Measurements from ENCODE around the gene GALNT17. TPM values are rescaled to one million over a fixed set of nuclear protein-coding genes. Genes with fewer than 3 reads are reported as not detected.
"Not testable (repeated sequence)": the region's sequence is repeated elsewhere in the genome, so short reads cannot be mapped to it uniquely, and the experiment has no call there.

GALNT17 gene
- polyA plus RNA-seq, 1 donor (not counting 4 experiments of a cell fraction or from before 2014, with no cell fraction given): not detected

- Histone ChIP-seq H3K4me1 (ENCODE audit: control insufficient read depth, extremely low read depth, insufficient read depth, low read length) (no peaks in the 10 kb centered on the region), H3K27ac (ENCODE audit: control insufficient read depth, insufficient read depth, low read length) (no peak overlapping the region), H3K79me2 (ENCODE audit: control insufficient read depth, insufficient read depth, low read length) (no peaks in the 10 kb centered on the region), H3K27me3 (ENCODE audit: control insufficient read depth, extremely low read depth, insufficient read depth, low read length) (no peaks in the 10 kb centered on the region), H3K36me3 (ENCODE audit: control insufficient read depth in 2 of 2, extremely low read depth in 1 of 2, insufficient read depth in 2 of 2, low read length in 2 of 2) (no peaks in the 10 kb centered on the region), H3K9me3 (ENCODE audit: control insufficient read depth, low read depth, low read length) (no peaks in the 10 kb centered on the region), H3K4me3 (ENCODE audit: control insufficient read depth in 2 of 3, extremely low read depth in 1 of 3, insufficient read depth in 2 of 3, low read depth in 1 of 3, low read length in 3 of 3) (no peak overlapping the region), H3K4me2 (ENCODE audit: control insufficient read depth, extremely low read depth, insufficient read depth, low read depth, low read length) (no peak overlapping the region), H3K9ac (ENCODE audit: control insufficient read depth, extremely low read depth, insufficient read depth, low read length) (no peak overlapping the region), H2AFZ (ENCODE audit: control insufficient read depth, low read length) (no peak overlapping the region), H4K20me1 (ENCODE audit: control insufficient read depth, extremely low read depth, insufficient read depth, low read length) (no peaks in the 10 kb centered on the region), H3K9me1 (ENCODE audit: control insufficient read depth, extremely low read depth, insufficient read depth, low read length) (no peaks in the 10 kb centered on the region)
- dilution Hi-C loops (cut with MboI; ENCODE audit: extremely low pct_ligation_motif_present, low sequenced_read_pairs): no loop called here
- DNase-seq (ENCODE audit: low read depth, low spot score) (no peak), FAIRE-seq (no peak)
- TF ChIP-seq EZH2 (IDR thresholded peaks at IDR 0.05; ENCODE audit: low read length): no peak
- TF ChIP-seq, protein P1, sequence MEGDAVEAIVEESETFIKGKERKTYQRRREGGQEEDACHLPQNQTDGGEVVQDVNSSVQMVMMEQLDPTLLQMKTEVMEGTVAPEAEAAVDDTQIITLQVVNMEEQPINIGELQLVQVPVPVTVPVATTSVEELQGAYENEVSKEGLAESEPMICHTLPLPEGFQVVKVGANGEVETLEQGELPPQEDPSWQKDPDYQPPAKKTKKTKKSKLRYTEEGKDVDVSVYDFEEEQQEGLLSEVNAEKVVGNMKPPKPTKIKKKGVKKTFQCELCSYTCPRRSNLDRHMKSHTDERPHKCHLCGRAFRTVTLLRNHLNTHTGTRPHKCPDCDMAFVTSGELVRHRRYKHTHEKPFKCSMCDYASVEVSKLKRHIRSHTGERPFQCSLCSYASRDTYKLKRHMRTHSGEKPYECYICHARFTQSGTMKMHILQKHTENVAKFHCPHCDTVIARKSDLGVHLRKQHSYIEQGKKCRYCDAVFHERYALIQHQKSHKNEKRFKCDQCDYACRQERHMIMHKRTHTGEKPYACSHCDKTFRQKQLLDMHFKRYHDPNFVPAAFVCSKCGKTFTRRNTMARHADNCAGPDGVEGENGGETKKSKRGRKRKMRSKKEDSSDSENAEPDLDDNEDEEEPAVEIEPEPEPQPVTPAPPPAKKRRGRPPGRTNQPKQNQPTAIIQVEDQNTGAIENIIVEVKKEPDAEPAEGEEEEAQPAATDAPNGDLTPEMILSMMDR (optimal IDR thresholded peaks at IDR 0.05 in 1 of 3, IDR thresholded peaks at IDR 0.05 in 1 of 3, conservative IDR thresholded peaks at IDR 0.05 in 1 of 3; ENCODE audit: extremely low read depth in 1 of 3, insufficient read depth in 2 of 3, low read length in 3 of 3): no peak
Observed at GRCh38 chr7:71255537-71256178, 123.7 kb downstream of the GALNT17 start.

DNA sequence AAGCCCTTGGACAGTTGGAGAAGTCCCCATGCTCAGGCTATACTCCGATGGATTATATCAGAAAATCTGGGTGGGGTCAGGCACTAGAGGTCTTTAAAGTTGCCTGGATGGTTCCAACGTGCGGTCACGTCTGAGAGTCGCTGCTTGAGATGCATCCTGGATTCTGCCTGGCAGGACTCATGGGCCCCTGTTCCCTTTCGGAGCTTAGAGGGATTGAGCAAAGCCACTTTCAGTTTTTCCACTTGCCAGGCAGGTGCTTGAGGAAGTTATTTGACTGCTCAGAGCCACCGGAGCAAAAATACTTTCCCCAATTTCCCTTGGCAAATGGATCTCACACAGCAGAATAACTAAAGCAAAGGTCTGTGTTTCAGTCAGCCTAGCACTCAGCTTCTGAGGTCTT lies 129.1 kb downstream of the GALNT17 start:
- FAIRE-seq: no peak
- no peak overlapping the region for H3K9ac ChIP-seq (ENCODE audit: control insufficient read depth, extremely low read depth, insufficient read depth, low read length)

GRCh38 chr7:71262834-71263233 lies 130.9 kb downstream of the GALNT17 start:
- H3K27me3 ChIP-seq (ENCODE audit: control insufficient read depth, extremely low read depth, insufficient read depth, low read length); H4K20me1 ChIP-seq (ENCODE audit: control insufficient read depth, extremely low read depth, insufficient read depth, low read length); H3K9ac ChIP-seq (ENCODE audit: control insufficient read depth, extremely low read depth, insufficient read depth, low read length); H2AFZ ChIP-seq (ENCODE audit: control insufficient read depth, low read length); H3K79me2 ChIP-seq (ENCODE audit: control insufficient read depth, insufficient read depth, low read length); H3K4me2 ChIP-seq (ENCODE audit: control insufficient read depth, extremely low read depth, insufficient read depth, low read depth, low read length); H3K9me3 ChIP-seq (ENCODE audit: control insufficient read depth, low read depth, low read length); H3K27ac ChIP-seq (ENCODE audit: control insufficient read depth, insufficient read depth, low read length); H3K4me1 ChIP-seq (ENCODE audit: control insufficient read depth, extremely low read depth, insufficient read depth, low read length); H3K4me3 ChIP-seq (ENCODE audit: control insufficient read depth in 2 of 3, extremely low read depth in 1 of 3, insufficient read depth in 2 of 3, low read depth in 1 of 3, low read length in 3 of 3); H3K9me1 ChIP-seq (ENCODE audit: control insufficient read depth, extremely low read depth, insufficient read depth, low read length); DNase-seq (ENCODE audit: low read depth, low spot score); FAIRE-seq; H3K36me3 ChIP-seq (ENCODE audit: control insufficient read depth in 2 of 2, extremely low read depth in 1 of 2, insufficient read depth in 2 of 2, low read length in 2 of 2); dilution Hi-C loops (cut with MboI; ENCODE audit: extremely low pct_ligation_motif_present, low sequenced_read_pairs): not testable (repeated sequence)

More for the DNA sequence above, 129.1 kb downstream of the GALNT17 start:
- Histone ChIP-seq H4K20me1 (ENCODE audit: control insufficient read depth, extremely low read depth, insufficient read depth, low read length) (no peaks in the 10 kb centered on the region), H2AFZ (ENCODE audit: control insufficient read depth, low read length) (no peak overlapping the region), H3K4me2 (ENCODE audit: control insufficient read depth, extremely low read depth, insufficient read depth, low read depth, low read length) (no peak overlapping the region), H3K79me2 (ENCODE audit: control insufficient read depth, insufficient read depth, low read length) (no peaks in the 10 kb centered on the region), H3K27me3 (ENCODE audit: control insufficient read depth, extremely low read depth, insufficient read depth, low read length) (no peaks in the 10 kb centered on the region), H3K36me3 (ENCODE audit: control insufficient read depth in 2 of 2, extremely low read depth in 1 of 2, insufficient read depth in 2 of 2, low read length in 2 of 2) (no peaks in the 10 kb centered on the region), H3K4me1 (ENCODE audit: control insufficient read depth, extremely low read depth, insufficient read depth, low read length) (no peaks in the 10 kb centered on the region), H3K4me3 (ENCODE audit: control insufficient read depth in 2 of 3, extremely low read depth in 1 of 3, insufficient read depth in 2 of 3, low read depth in 1 of 3, low read length in 3 of 3) (no peak overlapping the region), H3K27ac (ENCODE audit: control insufficient read depth, insufficient read depth, low read length) (no peak overlapping the region), H3K9me3 (ENCODE audit: control insufficient read depth, low read depth, low read length) (peaks cover 2% of the 10 kb centered on the region), H3K9me1 (ENCODE audit: control insufficient read depth, extremely low read depth, insufficient read depth, low read length) (no peaks in the 10 kb centered on the region)
- no peak for DNase-seq (ENCODE audit: low read depth, low spot score)
- dilution Hi-C loops (cut with MboI; ENCODE audit: extremely low pct_ligation_motif_present, low sequenced_read_pairs): no loop called here
- TF ChIP-seq, protein P1 (optimal IDR thresholded peaks at IDR 0.05 in 1 of 3, IDR thresholded peaks at IDR 0.05 in 1 of 3, conservative IDR thresholded peaks at IDR 0.05 in 1 of 3; ENCODE audit: extremely low read depth in 1 of 3, insufficient read depth in 2 of 3, low read length in 3 of 3): no peak
- no peak for TF ChIP-seq EZH2 (IDR thresholded peaks at IDR 0.05; ENCODE audit: low read length)
